HepG2 (cell line): Measurements from ENCODE around the gene PLCG2. TPM values are rescaled to one million over a fixed set of nuclear protein-coding genes. Genes with fewer than 3 reads are reported as not detected.
A peak's percentile ranks its signal among the peaks of the same experiment; 100 is the strongest.

Experiments used
- ARID5B ChIP-seq: IDR thresholded peaks from 2 replicates; pipeline ENCODE4 v1.4.0; 2020; ENCODE audit warnings: mild to moderate bottlenecking, missing genetic modification reagents
- CCDC6 ChIP-seq: sonication (generic); formaldehyde crosslinking; IDR thresholded peaks from 2 replicates; pipeline ENCODE4 v1.8.1; 2022; ENCODE audit warnings: mild to moderate bottlenecking, missing genetic modification reagents, moderate library complexity
- FOSL2 ChIP-seq: sonication (generic); formaldehyde crosslinking; IDR thresholded peaks from 2 replicates; pipeline ENCODE4 v1.4.0; 2020; ENCODE audit warnings: missing genetic modification reagents
- GMEB2 ChIP-seq: IDR thresholded peaks from 2 replicates; pipeline ENCODE4 v1.6.1; 2016; ENCODE audit warnings: missing biosample characterization, missing genetic modification reagents, low read depth
- HMGXB3 ChIP-seq: sonication (generic); formaldehyde crosslinking; IDR thresholded peaks from 2 replicates; pipeline ENCODE4 v1.4.0; 2020; ENCODE audit warnings: missing genetic modification reagents, borderline replicate concordance
- LCORL ChIP-seq, 2 experiments: fragments of 450-650 bp in 1 of 2; sonication (generic) in 1 of 2; formaldehyde crosslinking in 1 of 2; IDR thresholded peaks; 2 replicates each; pipeline versions ENCODE4 v1.5.0 to v1.6.1; 2017 to 2020; ENCODE audit warnings: antibody characterized with exemption in 1 of 2, missing genetic modification reagents in 1 of 2
- MEIS2 ChIP-seq: sonication (generic); formaldehyde crosslinking; IDR thresholded peaks from 2 replicates; pipeline ENCODE4 v1.9.0; 2021; ENCODE audit warnings: mild to moderate bottlenecking, missing genetic modification reagents
- MYC ChIP-seq: sonication (generic); formaldehyde crosslinking; IDR thresholded peaks from 2 replicates; pipeline ENCODE4 v1.9.0; 2021; ENCODE audit warnings: missing genetic modification reagents, borderline replicate concordance
- SIX4 ChIP-seq: sonication (generic); formaldehyde crosslinking; IDR thresholded peaks from 2 replicates; pipeline ENCODE4 v1.4.0; 2020; ENCODE audit warnings: missing genetic modification reagents
- SRSF1 ChIP-seq: fragments of 200-400 bp; formaldehyde crosslinking; optimal IDR thresholded peaks from 2 replicates; pipeline ENCODE3; 2017; ENCODE audit warnings: mild to moderate bottlenecking, low read depth, low read length, moderate library complexity
- USF2 ChIP-seq, 2 experiments: sonication (generic) in 1 of 2; formaldehyde crosslinking in 1 of 2; IDR thresholded peaks; 2 replicates each; pipeline versions ENCODE4 v1.5.1 to v1.6.1; 2011 to 2020; ENCODE audit warnings: borderline replicate concordance in 1 of 2, low read depth in 1 of 2, low read length in 1 of 2, mild to moderate bottlenecking in 1 of 2, missing genetic modification reagents in 1 of 2, moderate library complexity in 1 of 2
- ZBTB42 ChIP-seq: sonication (generic); formaldehyde crosslinking; IDR thresholded peaks from 2 replicates; pipeline ENCODE4 v1.5.0; 2020; ENCODE audit warnings: mild to moderate bottlenecking, missing genetic modification reagents
- ZNF205 ChIP-seq: IDR thresholded peaks from 2 replicates; pipeline ENCODE4 v1.6.1; 2018; ENCODE audit warnings: missing biosample characterization, missing genetic modification reagents
- ZNF460 ChIP-seq: sonication (generic); formaldehyde crosslinking; IDR thresholded peaks from 2 replicates; pipeline ENCODE4 v1.5.1; 2020; ENCODE audit warnings: missing genetic modification reagents, mild to moderate bottlenecking, borderline replicate concordance
- ZNF619 ChIP-seq: sonication (generic); formaldehyde crosslinking; IDR thresholded peaks from 2 replicates; pipeline ENCODE4 v1.4.0; 2020; ENCODE audit warnings: mild to moderate bottlenecking, missing genetic modification reagents
- ZNF7 ChIP-seq: IDR thresholded peaks from 2 replicates; pipeline ENCODE4 v1.6.1; 2016; ENCODE audit warnings: missing biosample characterization, missing genetic modification reagents
- ZNF766 ChIP-seq: sonication (generic); formaldehyde crosslinking; IDR thresholded peaks from 2 replicates; pipeline ENCODE4 v1.5.0; 2020; ENCODE audit warnings: missing genetic modification reagents, borderline replicate concordance
- polyA plus RNA-seq, 8 experiments: library from polyadenylated mRNA; depleted of rRNA in 3 of 8; stranded (reverse) in 7 of 8; unstranded in 1 of 8; fragments of >200 nt; fragmentation: Illumina TruSeq in 4 of 8; extraction: Trizol in 4 of 8; gene quantifications; 2 replicates each; pipeline versions ENCODE4 v1.2.1 to v1.2.3, GENCODE V29; 2011 to 2016; ENCODE audit warnings: low read depth in 4 of 8, missing spikeins in 1 of 8, mixed read lengths in 1 of 8; ENCODE audit not compliant: insufficient read depth in 1 of 8
- total RNA-seq, 5 experiments: library from RNA; depleted of rRNA; stranded (reverse); fragments of >200 nt; fragmentation: Illumina TruSeq; extraction: Trizol; gene quantifications; 2 replicates each; pipeline ENCODE4 v1.2.3, GENCODE V29; 2016; ENCODE audit warnings: low read depth in 1 of 5

Gene PLCG2
- total and polyA plus RNA-seq, 2 of the 13 experiments (the other 11 are each of a cell fraction or from before 2014, with no cell fraction given) = 0.13 to 0.18 TPM

- peak; percentile 71; the same call in 1 of the 2 replicates for TF ChIP-seq HMGXB3 (CRISPR knock-in tag)
- TF ChIP-seq GMEB2 = no peak
- no peak for TF ChIP-seq SRSF1
- peak; percentile 70; the same call in 1 of the 2 replicates for TF ChIP-seq ZNF460 (CRISPR knock-in tag)
- no peak for TF ChIP-seq MYC (CRISPR knock-in tag)
- peak; percentile 48; the same call in 1 of the 2 replicates for TF ChIP-seq ZBTB42 (CRISPR knock-in tag)
- no peak for TF ChIP-seq ZNF766 (CRISPR knock-in tag)
- peak; percentile 78 for TF ChIP-seq FOSL2 (CRISPR knock-in tag)
- TF ChIP-seq LCORL (IDR thresholded peaks at IDR 0.05) = no peak
- TF ChIP-seq LCORL (CRISPR knock-in tag; IDR thresholded peaks at IDR 0.05) = peak; percentile 80
- peak; percentile 66; the same call in 1 of the 2 replicates for TF ChIP-seq CCDC6
- peak; percentile 93 for TF ChIP-seq ARID5B
- peak; percentile 35; the same call in 1 of the 2 replicates for TF ChIP-seq MEIS2 (CRISPR knock-in tag)
- TF ChIP-seq SIX4 (CRISPR knock-in tag) = peak; percentile 58; the same call in 1 of the 2 replicates
- no peak for TF ChIP-seq ZNF205 (CRISPR knock-in tag)
- TF ChIP-seq USF2 (IDR thresholded peaks at IDR 0.05; ENCODE audit: low read depth, low read length) = no peak
- no peak; the same call in 1 of the 2 replicates for TF ChIP-seq USF2 (CRISPR knock-in tag; IDR thresholded peaks at IDR 0.05; ENCODE audit: borderline replicate concordance)
- no peak for TF ChIP-seq ZNF619
- TF ChIP-seq ZNF7 = no peak
Measured at GRCh38 chr16:81767987-81768592, 11.0 kb upstream of the PLCG2 start (continued).
